GM18907 (cell line): Measurements from ENCODE around the gene NAGPA.
"Not testable (repeated sequence)": the region's sequence is repeated elsewhere in the genome, so short reads cannot be mapped to it uniquely, and the experiment has no call there.

Experiments
- ATAC-seq: cut with Tn5 transposase; IDR thresholded peaks from one replicate; pipeline ENCODE4 v1.9.1; 2021; ENCODE audit warnings: mild to moderate bottlenecking, moderate library complexity; ENCODE audit not compliant: unreplicated experiment

NAGPA gene

GRCh38 chr16:5062051-5062450 lies 28.3 kb upstream of the NAGPA start:
- ATAC-seq, result no peak

GRCh38 chr16:5060073-5060641 lies 26.4 kb upstream of the NAGPA start:
- ATAC-seq, result no peak

GRCh38 chr16:5059386-5060072 lies 25.8 kb upstream of the NAGPA start:
- no peak for ATAC-seq

- no peak for ATAC-seq
These were observed 24.7 kb upstream of the NAGPA start for GRCh38 chr16:5058476-5058875.

GRCh38 chr16:5056352-5056751 lies 22.6 kb upstream of the NAGPA start:
- ATAC-seq, result no peak

GRCh38 chr16:5054876-5055865 lies 21.4 kb upstream of the NAGPA start:
- ATAC-seq, result no peak

GRCh38 chr16:5046914-5047313 lies 13.2 kb upstream of the NAGPA start:
- ATAC-seq, result no peak

GRCh38 chr16:5045499-5046115 lies 11.9 kb upstream of the NAGPA start:
- ATAC-seq, result no peak

GRCh38 chr16:5044581-5044980 lies 10.8 kb upstream of the NAGPA start:
- not testable (repeated sequence) for ATAC-seq

GRCh38 chr16:5044011-5044540 lies 10.3 kb upstream of the NAGPA start:
- no peak for ATAC-seq

- no peak for ATAC-seq
These were observed 8.9 kb upstream of the NAGPA start for GRCh38 chr16:5042574-5043171.

GRCh38 chr16:5041600-5042133 lies 7.9 kb upstream of the NAGPA start:
- no peak for ATAC-seq

GRCh38 chr16:5040451-5040850 lies 6.7 kb upstream of the NAGPA start:
- no peak for ATAC-seq

- ATAC-seq, result no peak
These were observed 2.8 kb upstream of the NAGPA start for GRCh38 chr16:5036228-5037156.

GRCh38 chr16:5035909-5036227 lies 2.1 kb upstream of the NAGPA start:
- ATAC-seq, result no peak

- no peak for ATAC-seq
These were observed 410 bp upstream of the NAGPA start for GRCh38 chr16:5034167-5034523.

GRCh38 chr16:5032748-5033167 lies 977 bp downstream of the NAGPA start:
- peak; percentile 2 for ATAC-seq

GRCh38 chr16:5031601-5032000 lies 2.1 kb downstream of the NAGPA start:
- no peak for ATAC-seq

- no peak for ATAC-seq
These were observed 3.4 kb downstream of the NAGPA start for GRCh38 chr16:5030251-5030870.
